GM18867 (cell line): ENCODE data around the gene SLC38A10.

ENCODE experiments used
- ATAC-seq: cut with Tn5 transposase; IDR thresholded peaks from one replicate; pipeline ENCODE4 v1.9.1; 2021; ENCODE audit warnings: mild to moderate bottlenecking, moderate library complexity; ENCODE audit not compliant: unreplicated experiment

The SLC38A10 gene

GRCh38 chr17:81331527-81332043 lies 36.5 kb upstream of the SLC38A10 start:
- no peak for ATAC-seq

GRCh38 chr17:81330884-81331245 lies 35.8 kb upstream of the SLC38A10 start:
- no peak for ATAC-seq

- no peak for ATAC-seq
These were observed 35.1 kb upstream of the SLC38A10 start for GRCh38 chr17:81329927-81330883.

GRCh38 chr17:81328978-81329926 lies 34.1 kb upstream of the SLC38A10 start:
- no peak for ATAC-seq

GRCh38 chr17:81328489-81328888 lies 33.4 kb upstream of the SLC38A10 start:
- no peak for ATAC-seq

- no peak for ATAC-seq
These were observed 30.7 kb upstream of the SLC38A10 start for GRCh38 chr17:81325714-81326358.

- ATAC-seq, result no peak
These were observed 30.0 kb upstream of the SLC38A10 start for GRCh38 chr17:81324851-81325713.

GRCh38 chr17:81324177-81324850 lies 29.2 kb upstream of the SLC38A10 start:
- no peak for ATAC-seq

GRCh38 chr17:81323411-81323868 lies 28.3 kb upstream of the SLC38A10 start:
- no peak for ATAC-seq

- no peak for ATAC-seq
These were observed 27.9 kb upstream of the SLC38A10 start for GRCh38 chr17:81323083-81323369.

GRCh38 chr17:81322271-81323082 lies 27.4 kb upstream of the SLC38A10 start:
- no peak for ATAC-seq

GRCh38 chr17:81317961-81318605 lies 23.0 kb upstream of the SLC38A10 start:
- no peak for ATAC-seq

- ATAC-seq, result no peak
These were observed 22.4 kb upstream of the SLC38A10 start for GRCh38 chr17:81317530-81317821.

- ATAC-seq, result no peak
These were observed 20.8 kb upstream of the SLC38A10 start for GRCh38 chr17:81315885-81316391.

- ATAC-seq, result no peak
These were observed 20.2 kb upstream of the SLC38A10 start for GRCh38 chr17:81315129-81315884.

GRCh38 chr17:81314398-81315081 lies 19.4 kb upstream of the SLC38A10 start:
- no peak for ATAC-seq
